Right cardiac atrium (tissue), 5 donors: ENCODE results near the gene ANKS1A. TPM values are rescaled to one million over a fixed set of nuclear protein-coding genes. Genes with fewer than 3 reads are reported as not detected.
"Not testable (repeated sequence)": the region's sequence is repeated elsewhere in the genome, so short reads cannot be mapped to it uniquely, and the experiment has no call there.

Experiments
- ATAC-seq, 2 donors: fragments of 200-7000 bp; cut with Tn5 transposase; one replicate each; pipeline versions ENCODE4 v1.8.0 to v1.9.1; 2020; ENCODE audit warnings: moderate library complexity in 2 of 2, mild to moderate bottlenecking in 1 of 2
- DNase-seq, 3 donors: peaks; one replicate each; pipeline ENCODE4 v3.0.0-alpha.2; 2020
- H3K27ac ChIP-seq: one replicate; pipeline ENCODE4 v1.5.1; 2013; ENCODE audit warnings: mild to moderate bottlenecking, low read length, control low read depth, moderate library complexity
- H3K27me3 ChIP-seq: one replicate; pipeline ENCODE4 v1.6.1; 2013; ENCODE audit not compliant: control insufficient read depth, insufficient read depth
- H3K4me1 ChIP-seq: one replicate; pipeline ENCODE4 v1.6.1; 2013; ENCODE audit warnings: low read length; ENCODE audit not compliant: control insufficient read depth, insufficient read depth
- H3K4me3 ChIP-seq: one replicate; pipeline ENCODE4 v1.5.1; 2013; ENCODE audit warnings: low read length, control low read depth
- H3K9me3 ChIP-seq: one replicate; pipeline ENCODE4 v1.6.1; 2013; ENCODE audit warnings: low read length; ENCODE audit not compliant: control insufficient read depth
- WGBS: extraction: QIAGEN DNeasy Blood & Tissue Kit; methylation state at CpG from one replicate; pipeline ENCODE4 v1.1.7; 2013; 5-methylcytosine and 5-hydroxymethylcytosine counted together
- intact Hi-C, 4 donors: fragments of 100-400 bp; cut with DNase I; formaldehyde crosslinking; loops; one replicate each; pipeline versions ENCODE4 v1.11.0 to v1.14.0; 2022 to 2023
- polyA plus RNA-seq: library from polyadenylated mRNA; stranded (reverse); fragments of 200-250 nt; gene quantifications from one replicate; pipeline ENCODE4 v1.2.3, GENCODE V29; 2013
- total RNA-seq, 4 donors: library from RNA; stranded (reverse); fragmentation: NEBNext Ultra II Directional; extraction: Animal tissue kit (Norgen Biotek cat#: 25700); gene quantifications; one replicate each; pipeline ENCODE4 v1.2.1, GENCODE V29; 2021
- donor health status: healthy with polysubstance abuse.
- donor health status: DM: no; HTN: yes; CAD: no.
- donor health status: DM: no; HTN: no; CAD: no.
- donor health status: DM: no; HTN: yes; CAD: no; lungs with severe emphysema.
- donor health status: DM: yes; HTN: yes; CAD: no.

ANKS1A gene
- total and polyA plus RNA-seq, 5 donors, result 11.5 to 28.5 (median 27.1) TPM

- WGBS, result 97% methylated on average over 5 of the region's 5 CpGs
- Histone ChIP-seq H3K27ac (no peak overlapping the region), H3K27me3 (no peaks in the 10 kb centered on the region), H3K4me3 (no peak overlapping the region), H3K9me3 (no peaks in the 10 kb centered on the region), H3K4me1 (no peaks in the 10 kb centered on the region)
- intact Hi-C loops, result no loop called here
- DNase-seq (no peak), ATAC-seq (no peak)
These were observed 210.1 kb downstream of the ANKS1A start for GRCh38 chr6:35099116-35099515.

GRCh38 chr6:35105078-35105477, 216.0 kb downstream of the ANKS1A start:
- no peak for ATAC-seq
- Histone ChIP-seq H3K4me3 (no peak overlapping the region), H3K4me1 (no peaks in the 10 kb centered on the region), H3K27me3 (no peaks in the 10 kb centered on the region), H3K9me3 (no peaks in the 10 kb centered on the region), H3K27ac (no peak overlapping the region)
- DNase-seq, result no peak
- 98% methylated on average over 3 of the region's 3 CpGs for WGBS
- intact Hi-C loops, result no loop called here

- H3K9me3 ChIP-seq, intact Hi-C loops, H3K27me3 ChIP-seq, DNase-seq, H3K27ac ChIP-seq, H3K4me1 ChIP-seq, H3K4me3 ChIP-seq, ATAC-seq: not testable (repeated sequence)
- WGBS, result 88% methylated on average over 6 of the region's 6 CpGs
These were observed 217.0 kb downstream of the ANKS1A start for GRCh38 chr6:35106061-35106460.

- H3K9me3 ChIP-seq, DNase-seq, intact Hi-C loops, H3K27ac ChIP-seq, H3K4me3 ChIP-seq, H3K27me3 ChIP-seq, ATAC-seq, H3K4me1 ChIP-seq: not testable (repeated sequence)
- WGBS, result 85% methylated on average over 8 of the region's 8 CpGs
These were observed 218.2 kb downstream of the ANKS1A start for GRCh38 chr6:35107208-35107607.

GRCh38 chr6:35107761-35108160, 218.7 kb downstream of the ANKS1A start:
- H3K4me1 ChIP-seq, ATAC-seq, intact Hi-C loops, H3K4me3 ChIP-seq, H3K27ac ChIP-seq, DNase-seq, H3K9me3 ChIP-seq, H3K27me3 ChIP-seq: not testable (repeated sequence)
- 59% methylated on average over 5 of the region's 5 CpGs for WGBS

GRCh38 chr6:35108309-35108885, 219.3 kb downstream of the ANKS1A start:
- Histone ChIP-seq H3K27me3 (no peaks in the 10 kb centered on the region), H3K9me3 (no peaks in the 10 kb centered on the region), H3K4me1 (no peaks in the 10 kb centered on the region), H3K27ac (no peak overlapping the region), H3K4me3 (no peak overlapping the region)
- intact Hi-C loops, result no loop called here
- ATAC-seq (no peak), DNase-seq (no peak)
- 89% methylated on average over 2 of the region's 2 CpGs for WGBS

GRCh38 chr6:35120746-35121145, 231.7 kb downstream of the ANKS1A start:
- no peak overlapping the region for H3K4me3 ChIP-seq
- intact Hi-C loops, result no loop called here
- 85% methylated on average over 2 of the region's 2 CpGs for WGBS
- no peak overlapping the region for H3K27ac ChIP-seq
- no peak for DNase-seq
- ATAC-seq, result no peak
- H3K4me1 ChIP-seq, result no peaks in the 10 kb centered on the region
- H3K27me3 ChIP-seq, result no peaks in the 10 kb centered on the region
- no peaks in the 10 kb centered on the region for H3K9me3 ChIP-seq

- Histone ChIP-seq H3K27ac (no peak overlapping the region), H3K4me1 (no peaks in the 10 kb centered on the region), H3K4me3 (no peak overlapping the region), H3K27me3 (no peaks in the 10 kb centered on the region), H3K9me3 (no peaks in the 10 kb centered on the region)
- no peak for ATAC-seq
- no peak for DNase-seq
- WGBS, result 97% methylated on average over 1 of the region's 1 CpG
- intact Hi-C loops, result no loop called here
These were observed 235.3 kb downstream of the ANKS1A start for GRCh38 chr6:35124356-35124755.

- intact Hi-C loops, result no loop called here
- no peak for DNase-seq
- no peaks in the 10 kb centered on the region for H3K9me3 ChIP-seq
- WGBS, result 53% methylated on average over 4 of the region's 4 CpGs
- no peak overlapping the region for H3K4me3 ChIP-seq
- ATAC-seq, result no peak
- no peaks in the 10 kb centered on the region for H3K4me1 ChIP-seq
- no peaks in the 10 kb centered on the region for H3K27me3 ChIP-seq
- no peak overlapping the region for H3K27ac ChIP-seq
These were observed 239.0 kb downstream of the ANKS1A start for GRCh38 chr6:35128042-35128441.

- intact Hi-C loops, result no loop called here
- Histone ChIP-seq H3K27ac (no peak overlapping the region), H3K9me3 (no peaks in the 10 kb centered on the region), H3K4me3 (no peak overlapping the region), H3K4me1 (no peaks in the 10 kb centered on the region), H3K27me3 (no peaks in the 10 kb centered on the region)
- 80% methylated on average over 3 of the region's 3 CpGs for WGBS
- ATAC-seq (no peak), DNase-seq (no peak)
These were observed 239.4 kb downstream of the ANKS1A start for GRCh38 chr6:35128496-35128895.

- ATAC-seq (no peak), DNase-seq (no peak)
- intact Hi-C loops, result no loop called here
- Histone ChIP-seq H3K9me3 (no peaks in the 10 kb centered on the region), H3K27ac (no peak overlapping the region), H3K4me3 (no peak overlapping the region), H3K27me3 (no peaks in the 10 kb centered on the region), H3K4me1 (no peaks in the 10 kb centered on the region)
- WGBS, result 61% methylated on average over 3 of the region's 4 CpGs
These were observed 247.1 kb downstream of the ANKS1A start for GRCh38 chr6:35136185-35136584.

- H3K4me3 ChIP-seq, H3K27me3 ChIP-seq, H3K27ac ChIP-seq, intact Hi-C loops, ATAC-seq, DNase-seq, H3K4me1 ChIP-seq, H3K9me3 ChIP-seq: not testable (repeated sequence)
- WGBS, result 59% methylated on average over 3 of the region's 3 CpGs
These were observed 249.1 kb downstream of the ANKS1A start for GRCh38 chr6:35138191-35138590.
